ENCODE measurements around the gene WDFY2.

Gene WDFY2

DNA sequence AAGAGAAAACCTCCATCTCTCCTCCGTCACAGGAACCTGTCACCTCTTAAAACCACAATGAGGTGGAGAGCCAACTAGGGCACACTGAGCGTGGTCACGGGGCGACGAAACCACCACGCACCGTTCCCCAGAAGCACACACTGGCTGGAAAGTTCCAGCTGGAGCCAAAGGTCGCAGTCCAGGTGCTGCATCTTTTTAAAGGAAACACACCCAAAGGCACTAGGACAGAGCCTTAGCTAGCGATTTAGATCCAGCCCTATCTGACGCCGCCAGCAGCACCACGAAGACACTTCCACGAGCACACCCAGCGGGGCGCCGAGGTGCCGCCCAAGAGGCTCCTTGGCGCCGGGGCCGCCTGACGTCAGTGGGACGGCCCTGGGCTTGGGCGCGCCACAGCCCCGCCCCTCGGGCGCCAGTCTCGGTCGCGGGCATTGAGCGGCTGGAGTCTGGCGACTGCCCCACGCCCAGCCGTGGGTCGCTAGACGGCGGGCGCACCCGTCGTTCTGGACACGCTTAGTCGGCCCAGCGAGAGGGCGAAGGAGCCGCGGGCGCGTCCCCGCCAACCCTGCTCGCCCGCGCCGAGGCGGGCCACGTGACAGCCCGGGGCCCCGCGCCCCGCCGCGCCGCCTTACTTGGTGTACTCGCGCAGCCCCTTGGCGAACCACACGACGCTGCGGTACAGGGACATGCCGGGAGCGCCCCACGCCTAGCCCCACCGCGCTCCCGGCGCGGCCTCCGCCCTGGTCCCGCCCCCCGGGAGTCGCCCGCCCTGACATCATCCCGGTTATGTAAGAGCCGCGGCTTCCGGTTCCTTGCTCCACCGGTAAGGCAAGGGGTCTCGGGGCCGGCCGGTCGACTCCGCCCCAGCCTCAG, 219.4 kb downstream of the WDFY2 start, which contains the start of gene DHRS12:
Gene DHRS12 (minus strand): TSS at position 742 of the 873 bp plus-strand sequence. CDS start 4,504 bp downstream, outside the sequence.
- no peak for FAIRE-seq

DNA sequence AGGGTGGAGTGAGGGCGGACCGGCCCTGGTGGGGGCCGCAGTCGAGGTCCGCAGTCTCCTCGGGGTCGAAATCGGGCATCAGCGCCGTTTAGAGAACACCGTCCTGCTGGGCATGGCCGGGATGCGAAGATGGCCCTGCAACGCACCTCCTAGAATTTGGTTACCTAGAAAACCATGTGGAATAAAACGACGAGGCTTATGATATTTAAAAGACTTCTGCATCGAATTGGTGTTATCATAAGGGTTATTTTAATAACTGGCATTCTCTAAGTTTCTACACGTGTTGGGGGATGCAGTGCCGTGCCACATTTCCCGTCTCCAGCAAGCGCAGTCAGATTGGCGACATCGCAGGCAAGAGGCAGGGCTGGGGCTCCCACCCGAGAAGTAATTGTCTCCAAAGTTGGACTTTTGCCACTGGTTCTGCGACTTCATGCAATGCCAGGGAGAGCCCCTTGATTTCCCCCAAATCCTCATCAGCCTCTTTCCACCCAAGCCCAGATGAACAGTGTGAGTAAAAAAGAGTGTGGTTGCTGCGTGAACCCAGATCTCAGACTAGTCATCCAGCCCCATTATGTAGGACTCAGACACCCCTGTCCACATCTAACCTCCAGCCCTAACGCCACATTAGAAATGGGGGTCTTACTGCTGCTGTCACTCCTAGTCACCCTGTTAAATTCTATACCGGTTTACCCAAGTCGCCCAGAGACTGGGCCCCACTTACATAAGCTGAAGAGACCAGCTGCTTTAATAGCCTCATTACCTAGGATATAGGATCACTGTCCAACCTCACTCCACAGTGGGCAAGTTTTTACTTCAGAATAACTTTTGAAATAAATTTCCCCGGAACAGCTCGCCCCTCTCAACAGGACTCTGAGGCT, 220.3 kb downstream of the WDFY2 start:
- FAIRE-seq: no peak

GRCh38 chr13:51805313-51805712, 221.1 kb downstream of the WDFY2 start:
- no peak for FAIRE-seq

GRCh38 chr13:51805925-51806324, 221.7 kb downstream of the WDFY2 start:
- FAIRE-seq: no peak

- FAIRE-seq: no peak
Measured at GRCh38 chr13:51806566-51806965, 222.3 kb downstream of the WDFY2 start.

GRCh38 chr13:51807041-51807440, 222.8 kb downstream of the WDFY2 start:
- FAIRE-seq: no peak

DNA sequence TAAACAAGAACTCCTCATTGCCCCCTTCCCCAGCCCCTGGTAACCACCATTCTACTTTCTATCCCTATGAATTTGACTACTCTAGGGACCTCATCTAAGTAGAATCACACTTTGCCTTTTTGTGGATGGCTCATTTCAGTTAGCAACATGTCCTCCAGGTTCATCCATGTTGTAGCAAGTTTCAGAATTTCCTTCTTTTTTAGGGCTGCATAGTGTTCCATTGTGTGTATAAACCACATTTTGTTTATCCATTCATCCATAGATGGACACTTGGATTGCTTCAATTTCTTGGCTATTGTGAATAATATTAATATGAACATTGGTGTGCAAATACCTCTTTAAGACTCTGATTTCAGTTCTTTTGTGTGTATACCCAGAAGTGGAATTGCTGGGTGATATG, 224.5 kb downstream of the WDFY2 start:
- FAIRE-seq: no peak

DNA sequence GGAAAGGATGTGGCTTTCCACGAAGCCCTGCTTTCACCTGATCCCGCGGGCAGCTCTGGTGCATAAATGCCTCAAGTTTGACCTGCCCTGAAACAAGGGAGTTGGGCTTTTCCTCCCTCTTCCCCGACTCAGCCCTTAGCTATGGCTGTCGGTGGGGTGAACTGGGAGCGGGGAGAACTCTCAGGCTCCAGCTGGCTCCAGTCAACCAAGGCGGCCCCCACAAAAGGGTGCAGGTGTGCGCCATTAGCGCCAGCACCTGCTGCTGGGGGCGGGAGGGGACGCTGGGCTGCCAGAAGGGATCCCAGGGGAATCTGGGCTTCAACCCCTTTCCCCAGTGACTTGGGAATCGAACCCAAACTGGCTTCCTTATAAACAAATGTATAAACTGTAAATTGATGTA, 226.8 kb downstream of the WDFY2 start:
- no peak for FAIRE-seq

DNA sequence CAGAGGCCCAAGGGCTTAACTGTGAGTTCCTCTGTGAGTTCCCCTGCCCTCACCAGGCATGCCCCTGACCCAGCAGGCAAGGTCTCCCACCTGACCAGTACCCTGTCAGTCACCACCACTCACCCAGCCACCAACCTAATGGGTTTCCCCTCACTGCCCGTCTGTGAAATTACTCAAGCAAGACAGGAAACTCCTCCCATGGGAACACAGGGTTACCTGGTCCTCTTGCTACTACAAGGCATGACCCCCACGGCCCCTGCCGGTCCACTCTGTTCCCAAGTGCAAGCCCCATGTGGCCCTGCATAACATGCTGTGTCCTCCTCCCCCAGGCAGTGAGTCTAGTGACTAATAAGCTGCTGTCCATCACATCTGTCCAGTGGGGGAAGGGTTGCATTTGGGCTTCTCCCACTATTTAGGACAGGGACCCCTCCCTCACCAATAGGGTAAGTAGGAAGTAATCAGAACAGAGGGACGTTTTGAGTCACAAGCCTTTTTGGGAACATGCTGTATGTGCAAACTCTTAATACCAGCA, 227.7 kb downstream of the WDFY2 start:
- no peak for FAIRE-seq

DNA sequence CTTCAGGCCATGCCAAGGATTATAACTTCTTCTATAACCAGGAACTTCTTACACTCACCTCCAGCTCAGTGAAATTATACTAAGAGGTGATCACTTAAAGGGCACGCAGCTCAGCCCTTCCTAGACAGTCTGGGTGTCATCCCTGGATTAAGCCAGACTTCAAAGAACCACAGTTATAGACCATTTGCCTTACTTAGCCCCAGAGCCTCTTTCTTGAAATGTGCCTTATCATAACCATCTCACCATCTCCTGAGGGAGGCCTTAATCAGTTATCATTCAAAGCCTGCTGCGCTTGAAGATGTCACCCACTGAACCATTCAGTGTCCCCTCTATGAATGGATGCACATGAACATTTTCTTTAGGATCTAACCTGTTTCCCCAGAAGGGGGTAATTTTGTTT, 229.8 kb downstream of the WDFY2 start:
- FAIRE-seq: no peak

DNA sequence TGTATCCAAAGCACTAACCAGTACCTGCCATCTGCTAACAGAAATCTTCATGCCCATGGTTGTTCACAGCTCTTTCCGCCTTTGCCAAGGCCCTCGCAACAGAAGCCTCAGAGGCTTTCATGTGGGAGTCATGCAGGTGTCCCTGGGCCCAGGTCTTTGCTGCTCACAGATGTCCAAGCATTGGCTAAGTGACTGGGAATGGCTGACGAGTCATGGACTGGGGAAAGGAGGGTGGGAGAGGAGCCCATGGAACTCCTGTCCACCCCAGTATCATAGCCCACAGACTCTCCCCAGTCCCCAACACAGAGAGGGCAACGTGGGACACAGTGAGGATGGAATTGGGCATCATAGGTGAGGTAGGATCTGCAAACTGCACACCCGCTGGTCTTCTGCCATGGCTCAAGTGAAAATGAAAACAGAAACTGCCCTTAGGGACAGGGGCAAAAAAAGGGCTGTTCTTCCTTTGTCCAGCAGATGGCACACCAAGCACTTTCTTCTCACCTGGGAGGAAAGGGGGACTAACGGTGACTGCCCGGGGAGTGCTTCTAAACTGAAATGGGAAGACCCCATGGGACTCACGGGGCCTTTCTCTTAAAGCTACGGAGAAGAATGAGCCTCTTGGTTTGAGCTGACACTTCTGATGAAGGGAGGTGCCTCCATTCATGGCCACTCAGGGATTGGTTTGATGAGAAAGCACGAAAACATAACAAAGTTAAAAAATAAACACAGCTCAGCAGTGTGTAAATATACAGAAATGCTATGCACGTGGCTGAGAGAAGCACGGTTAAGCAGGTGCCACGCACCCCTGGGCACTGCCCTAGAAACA, 230.8 kb downstream of the WDFY2 start:
- no peak for FAIRE-seq

DNA sequence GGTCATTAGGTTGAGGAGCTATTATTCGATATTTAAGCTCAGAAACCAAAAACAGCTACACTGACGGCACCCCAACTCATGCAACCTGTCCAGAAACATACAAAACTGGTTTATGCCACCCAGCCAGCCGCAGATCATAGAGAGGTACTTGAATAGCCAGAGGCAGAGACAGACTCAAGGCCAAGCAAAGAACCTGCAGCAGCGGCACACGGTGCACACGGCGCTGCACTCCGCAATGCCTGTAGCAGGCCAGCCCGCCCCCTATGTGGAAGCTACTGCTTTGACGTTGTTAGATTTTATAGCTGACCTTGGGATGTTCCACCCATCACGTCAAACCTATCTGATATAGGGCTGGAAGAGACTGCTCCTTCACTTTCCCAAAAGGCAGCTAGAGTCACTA, 231.6 kb downstream of the WDFY2 start:
- no peak for FAIRE-seq

GRCh38 chr13:51816604-51817249, 232.5 kb downstream of the WDFY2 start:
- no peak for FAIRE-seq
